ENCODE data around the gene XYLB.

The XYLB gene

DNA sequence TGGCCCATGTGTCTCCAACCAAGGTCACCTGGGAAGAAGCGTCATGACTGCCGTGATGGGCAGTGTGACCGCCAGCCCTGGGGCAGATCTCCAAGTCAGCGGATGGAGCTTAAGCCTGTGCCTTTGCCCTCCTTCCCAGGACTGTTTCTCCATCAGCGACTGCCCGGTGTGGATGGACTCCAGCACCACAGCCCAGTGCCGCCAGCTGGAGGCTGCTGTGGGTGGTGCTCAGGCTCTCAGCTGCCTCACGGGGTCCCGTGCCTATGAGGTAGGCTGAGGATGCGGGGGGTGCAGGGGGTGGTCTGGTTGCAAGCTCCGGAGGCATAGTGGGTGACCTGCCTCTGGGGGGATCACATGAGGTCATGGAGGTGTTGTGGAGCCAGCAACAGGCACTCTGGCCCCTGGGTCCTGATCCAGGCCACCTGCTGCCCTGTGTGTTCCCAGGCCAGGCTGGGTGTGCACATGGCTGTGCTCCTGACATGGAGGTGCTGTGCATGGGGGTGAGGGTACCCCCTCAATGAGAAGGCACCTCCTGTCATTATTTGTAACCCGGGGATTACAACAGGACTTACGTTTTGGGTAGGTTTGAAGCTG is 19.0 kb downstream of the XYLB start:
- no peak for DNase-seq

DNA sequence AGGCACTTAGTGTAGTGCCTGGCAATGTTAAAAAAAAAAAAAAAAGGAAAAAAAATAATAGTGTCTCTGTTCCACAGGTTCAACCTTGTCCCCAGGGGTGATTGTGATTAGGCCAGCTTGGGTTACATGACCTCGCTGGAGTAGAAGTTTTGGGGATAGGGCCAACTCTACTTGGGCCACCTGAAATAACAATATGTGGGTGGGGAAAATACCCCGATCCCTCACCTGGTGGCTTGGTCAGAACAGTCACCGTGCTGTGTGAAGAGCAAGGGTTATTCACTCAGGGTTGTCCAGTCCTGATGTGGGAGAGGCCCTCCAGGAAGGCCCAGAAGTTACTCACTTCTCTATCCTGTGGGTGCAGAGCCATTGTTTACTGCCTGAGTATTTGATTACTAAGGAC is 19.5 kb downstream of the XYLB start:
- no peak for DNase-seq

DNA sequence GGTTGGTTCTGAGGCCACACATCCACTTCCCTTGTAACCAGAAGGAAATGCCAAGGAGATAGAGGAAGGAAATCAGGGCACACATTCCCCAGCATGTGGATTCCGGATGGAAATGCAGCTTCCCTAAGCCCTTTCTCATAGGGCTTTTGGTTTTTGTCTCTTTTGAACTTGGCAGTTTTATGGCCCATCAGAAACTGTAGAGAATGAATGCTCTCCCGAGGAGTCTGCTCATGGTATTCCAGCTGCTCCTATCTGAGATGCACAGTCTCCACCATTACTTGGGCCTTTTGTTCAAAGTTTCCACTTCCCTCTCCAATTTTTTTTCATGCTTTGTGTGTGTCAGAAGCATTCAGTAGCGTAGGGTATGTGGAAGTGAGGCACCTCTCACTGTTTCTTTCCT is 21.2 kb downstream of the XYLB start:
- no peak for DNase-seq

DNA sequence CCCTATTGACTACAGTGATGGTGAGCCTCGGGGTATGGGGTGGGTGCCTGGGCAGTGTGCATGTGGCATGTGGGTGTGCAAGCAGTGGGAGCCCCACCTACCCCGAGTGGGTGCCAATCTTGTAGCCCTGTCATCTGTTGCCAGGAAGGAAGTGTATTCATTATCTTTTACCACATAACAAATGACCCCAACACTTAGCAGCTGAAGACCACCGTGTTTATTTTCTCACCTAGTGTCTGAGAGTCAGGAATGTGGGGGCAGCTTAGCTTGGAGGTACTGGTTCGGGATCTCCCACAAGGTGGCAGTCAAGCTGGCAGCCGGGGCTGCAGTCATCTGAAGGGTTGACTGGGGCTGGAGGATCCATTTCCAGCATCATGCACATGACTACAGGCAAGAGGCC is 21.7 kb downstream of the XYLB start:
- no peak for DNase-seq

DNA sequence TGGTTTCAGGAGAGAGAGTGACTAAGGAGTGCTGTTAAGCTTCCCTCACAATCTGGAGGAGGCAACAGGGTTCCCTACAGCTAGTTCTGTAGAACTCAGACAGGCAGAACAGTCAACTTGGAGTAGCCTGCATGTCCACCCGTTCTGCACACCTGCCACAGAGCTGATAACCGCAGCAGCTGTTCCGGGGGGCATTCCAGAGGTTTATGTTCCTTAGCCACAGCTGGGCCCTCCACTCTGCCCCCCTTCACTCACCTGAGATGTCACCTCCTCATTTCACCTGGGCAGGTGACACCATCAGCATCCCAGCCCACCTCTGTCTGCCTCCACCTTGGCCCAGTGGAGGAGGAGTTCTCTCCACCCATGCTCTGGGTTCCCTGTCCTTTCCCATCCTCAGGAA is 22.6 kb downstream of the XYLB start:
- no peak for DNase-seq

DNA sequence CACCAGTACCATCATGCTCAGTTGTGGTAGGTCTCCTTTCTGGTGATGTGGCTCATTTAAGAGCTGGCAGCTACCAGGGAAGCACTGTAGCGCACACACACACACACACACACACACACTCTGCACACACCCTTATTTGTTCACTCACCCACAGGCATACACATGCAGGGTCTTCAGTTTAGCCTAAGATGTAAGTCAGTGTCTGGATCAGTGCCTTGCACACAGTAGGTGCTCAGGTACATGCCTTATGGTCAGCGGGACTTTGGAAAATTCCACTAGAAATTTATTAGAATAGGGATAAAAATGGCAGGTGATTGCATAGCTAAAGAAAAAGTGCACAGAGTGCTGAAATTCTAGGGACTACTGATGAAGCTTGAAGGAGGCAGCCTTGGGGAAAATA is 23.6 kb downstream of the XYLB start:
- no peak for DNase-seq

DNA sequence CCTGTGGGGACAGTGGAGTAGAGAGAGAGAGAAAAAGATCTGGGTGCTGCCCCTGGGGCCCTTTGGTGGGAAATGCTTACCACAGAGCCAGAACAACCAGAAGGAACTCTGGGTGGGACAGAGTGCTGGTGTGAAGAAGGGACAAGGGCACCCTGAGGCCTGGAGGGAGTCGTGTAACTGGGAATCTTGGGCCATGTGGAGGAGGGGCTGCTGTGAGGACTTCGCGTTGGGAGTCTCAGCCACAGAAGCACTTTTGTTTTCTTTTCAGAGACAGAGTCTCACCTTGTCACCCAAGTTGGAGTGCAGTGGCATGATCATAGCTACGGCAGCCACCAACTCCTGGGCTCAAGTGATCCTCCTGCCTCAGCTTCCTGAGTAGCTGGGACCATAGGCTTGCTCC is 24.3 kb downstream of the XYLB start:
- DNase-seq = no peak

DNA sequence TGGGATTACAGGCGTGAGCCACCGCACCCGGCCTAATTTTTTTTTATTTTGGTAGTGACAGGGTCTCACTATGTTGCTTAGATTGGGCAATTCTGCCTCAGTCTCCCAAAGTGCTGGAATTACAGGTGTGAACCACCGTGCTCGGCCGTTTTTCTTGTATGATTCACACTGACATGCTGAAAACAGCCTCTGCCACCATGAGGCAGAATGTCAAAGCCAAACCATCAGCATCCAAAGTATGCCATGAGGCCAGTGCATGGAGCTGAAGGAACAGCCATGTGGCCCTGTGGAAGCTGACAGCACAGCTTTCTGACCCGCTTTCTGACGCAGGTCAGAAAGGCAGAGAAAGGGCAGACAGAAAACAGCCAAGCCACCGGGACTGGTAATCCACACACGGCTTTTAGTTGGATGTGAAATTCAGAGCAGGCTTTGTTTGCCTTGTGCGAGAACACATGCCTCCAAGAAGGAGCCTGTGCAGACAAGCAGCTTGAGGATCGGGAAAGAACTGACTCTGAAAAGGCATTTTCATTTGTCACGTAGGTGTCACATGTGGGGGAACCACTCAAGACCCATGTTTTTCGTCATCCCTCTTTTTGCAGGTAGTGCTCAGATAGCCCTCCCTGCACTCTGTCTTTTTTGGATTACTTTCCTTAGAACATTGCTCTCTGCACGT is 25.1 kb downstream of the XYLB start:
- DNase-seq = no peak

DNA sequence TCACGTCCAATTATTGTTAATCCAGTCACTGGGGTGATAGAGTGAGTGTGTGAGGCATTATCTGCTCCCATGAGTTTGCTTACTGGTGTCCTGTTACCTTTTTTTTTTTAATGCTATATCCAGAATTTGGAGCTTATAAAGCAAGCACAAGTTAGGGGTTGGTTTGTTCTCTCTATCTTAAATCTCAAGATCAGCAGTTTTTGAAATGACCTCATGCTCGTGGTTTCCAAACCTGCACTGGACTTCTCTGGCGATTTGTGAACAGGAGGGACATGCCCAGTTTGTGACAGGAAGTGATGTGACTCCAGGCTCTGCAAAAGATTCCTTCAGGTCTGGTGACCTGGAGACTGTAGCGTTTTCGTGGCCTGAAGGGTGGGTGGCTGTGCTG is 25.6 kb downstream of the XYLB start:
- no peak for DNase-seq

DNA sequence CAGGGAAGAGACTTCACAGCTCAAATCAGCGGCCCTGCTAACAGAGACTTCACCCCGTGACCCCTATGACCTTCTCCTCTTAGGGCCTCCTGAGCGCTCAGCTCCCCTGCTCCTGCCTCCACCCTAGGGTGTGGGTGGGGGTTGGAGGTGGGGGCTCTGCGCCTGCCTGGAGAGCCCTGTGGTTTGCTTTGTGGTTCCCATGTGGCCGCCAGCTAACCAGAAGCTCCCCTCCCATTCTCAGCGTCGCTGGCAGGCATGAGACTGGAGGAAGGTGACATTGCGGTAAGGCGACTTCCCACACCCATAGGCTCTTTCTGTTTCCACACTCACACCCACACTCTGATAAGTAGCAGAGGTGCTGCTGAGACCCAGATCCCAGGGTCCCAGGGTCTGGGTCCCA is 27.6 kb downstream of the XYLB start:
- DNase-seq = no peak

DNA sequence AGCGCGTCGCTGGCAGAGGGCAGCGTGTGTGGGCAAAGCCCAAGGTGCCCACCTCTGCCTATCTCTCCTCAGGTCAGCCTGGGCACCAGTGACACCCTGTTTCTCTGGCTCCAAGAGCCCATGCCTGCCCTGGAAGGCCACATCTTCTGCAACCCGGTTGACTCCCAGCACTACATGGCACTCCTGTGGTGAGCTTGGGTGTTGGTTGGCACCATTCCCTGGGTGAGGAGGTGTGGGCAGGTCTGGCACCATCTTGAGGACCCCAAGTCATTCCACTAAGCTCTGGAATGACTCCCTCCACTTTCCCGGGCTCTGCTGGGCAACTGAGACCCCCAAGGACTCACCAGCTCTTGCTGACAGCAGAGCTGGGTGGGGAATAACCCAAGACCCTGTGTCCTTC is 28.5 kb downstream of the XYLB start:
- no peak for DNase-seq

DNA sequence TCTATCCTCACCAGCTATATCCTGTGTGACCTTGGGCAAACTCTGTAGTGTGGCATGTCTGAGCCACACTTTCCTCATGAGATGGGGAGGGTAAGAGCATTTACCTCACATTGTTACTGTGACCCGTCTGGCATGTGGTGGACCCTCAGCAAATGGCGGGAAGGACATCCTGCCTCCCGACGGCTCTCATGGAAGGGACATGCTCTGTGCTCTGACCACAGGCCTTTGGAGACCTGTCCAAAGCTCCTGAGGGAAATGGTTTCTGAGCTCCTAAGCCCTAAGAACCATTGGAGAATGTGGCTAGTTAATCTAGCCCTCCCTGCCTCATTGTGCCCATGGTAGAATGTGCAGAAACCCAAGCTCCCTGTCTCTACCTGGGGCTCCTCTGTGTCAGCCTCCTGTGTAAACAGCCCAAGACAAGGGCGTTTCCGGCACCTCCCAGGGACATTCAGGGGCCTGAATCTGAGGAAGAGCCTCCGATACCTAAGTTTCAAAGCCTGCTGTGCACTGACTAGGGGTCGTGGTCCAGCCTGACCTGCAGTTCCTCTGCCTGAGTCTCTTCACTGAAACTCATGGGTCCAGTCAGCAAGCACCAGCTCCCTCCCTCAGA is 29.0 kb downstream of the XYLB start:
- no peak for DNase-seq

DNA sequence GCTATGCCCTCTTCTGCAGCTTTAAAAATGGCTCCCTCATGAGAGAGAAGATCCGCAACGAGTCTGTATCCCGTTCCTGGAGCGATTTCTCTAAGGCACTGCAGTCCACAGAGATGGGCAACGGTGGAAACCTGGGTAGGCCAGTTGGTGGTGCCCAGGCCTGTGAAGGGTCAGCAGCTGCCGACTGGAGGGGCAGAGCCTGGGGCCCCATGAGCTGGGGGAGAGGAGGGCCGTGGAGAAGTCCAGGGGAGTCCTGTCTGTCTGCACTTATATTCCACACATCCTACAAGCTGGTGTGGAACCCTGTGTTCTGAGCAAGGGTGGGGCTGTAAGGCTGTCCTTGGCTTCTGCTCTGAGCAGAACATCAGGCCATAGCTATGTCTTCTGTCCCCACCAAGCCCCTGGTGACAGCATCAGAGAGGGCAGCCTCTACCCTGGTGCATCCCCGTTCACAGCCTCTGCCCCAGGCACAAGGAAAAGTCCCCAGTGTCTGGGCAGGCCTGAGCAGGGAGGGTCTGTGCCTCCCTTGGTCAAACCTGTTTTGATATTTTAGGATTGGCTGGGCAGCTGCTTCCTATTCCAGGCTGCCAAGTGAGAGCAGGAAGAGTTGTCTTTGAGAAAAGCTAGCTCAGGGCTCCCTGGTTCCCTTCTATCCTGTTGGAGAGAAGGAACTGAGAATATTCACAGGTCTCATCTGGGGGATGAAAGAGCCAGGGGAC is 29.7 kb downstream of the XYLB start:
- no peak for DNase-seq

DNA sequence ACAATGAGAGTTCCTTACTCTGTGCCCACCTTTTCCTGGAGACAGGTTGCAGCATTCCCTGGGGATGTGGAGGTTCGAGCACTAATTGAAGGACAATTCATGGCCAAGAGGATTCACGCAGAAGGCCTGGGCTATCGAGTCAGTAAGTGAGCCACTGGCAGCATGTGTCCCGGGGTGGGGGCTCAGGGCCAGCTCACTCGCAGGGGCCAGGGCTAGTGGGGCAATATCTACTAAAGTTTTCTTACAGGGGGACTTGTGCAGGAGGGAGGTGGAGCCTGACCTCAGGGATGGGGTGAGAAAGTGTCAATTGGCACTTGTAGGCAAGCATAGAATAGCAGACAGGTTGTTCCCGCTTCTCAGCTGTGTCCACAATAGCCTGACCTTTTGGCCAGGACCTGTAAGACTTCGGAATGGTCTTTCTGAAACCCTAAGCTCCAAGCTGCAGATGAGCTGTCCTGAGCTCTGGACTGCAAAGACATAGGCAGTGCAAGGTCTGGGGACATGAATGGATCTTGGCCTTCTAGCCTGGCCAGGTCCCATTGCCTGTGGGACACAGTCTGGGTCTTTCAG is 32.7 kb downstream of the XYLB start:
- DNase-seq = no peak

DNA sequence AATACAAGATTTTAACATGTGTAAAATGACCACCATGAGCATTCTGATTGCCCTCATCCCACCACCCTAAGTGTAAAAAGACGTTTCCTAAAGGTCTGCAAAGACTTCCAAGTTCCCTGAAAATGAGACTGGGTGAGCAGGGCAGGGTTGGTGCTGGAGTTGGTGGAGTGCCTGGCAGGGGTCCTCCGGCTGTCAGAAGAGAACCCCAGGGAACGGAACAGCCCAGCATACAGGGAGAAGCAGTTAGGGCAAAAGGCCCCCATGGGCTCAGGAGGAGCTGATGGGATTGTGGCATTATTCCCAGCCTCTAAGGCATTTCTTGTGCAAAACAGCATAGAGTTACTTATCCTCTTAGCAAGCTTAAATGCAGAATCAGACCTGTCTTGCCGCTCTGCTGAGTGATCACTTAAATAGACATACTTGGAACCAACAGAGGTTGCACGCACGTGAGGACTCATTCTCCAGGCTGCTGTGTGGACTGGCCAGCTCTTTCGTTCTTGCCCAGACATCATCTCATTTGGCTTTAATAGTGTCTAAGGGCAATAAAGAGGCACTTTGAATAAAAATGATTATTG is 36.0 kb downstream of the XYLB start:
- DNase-seq = no peak

DNA sequence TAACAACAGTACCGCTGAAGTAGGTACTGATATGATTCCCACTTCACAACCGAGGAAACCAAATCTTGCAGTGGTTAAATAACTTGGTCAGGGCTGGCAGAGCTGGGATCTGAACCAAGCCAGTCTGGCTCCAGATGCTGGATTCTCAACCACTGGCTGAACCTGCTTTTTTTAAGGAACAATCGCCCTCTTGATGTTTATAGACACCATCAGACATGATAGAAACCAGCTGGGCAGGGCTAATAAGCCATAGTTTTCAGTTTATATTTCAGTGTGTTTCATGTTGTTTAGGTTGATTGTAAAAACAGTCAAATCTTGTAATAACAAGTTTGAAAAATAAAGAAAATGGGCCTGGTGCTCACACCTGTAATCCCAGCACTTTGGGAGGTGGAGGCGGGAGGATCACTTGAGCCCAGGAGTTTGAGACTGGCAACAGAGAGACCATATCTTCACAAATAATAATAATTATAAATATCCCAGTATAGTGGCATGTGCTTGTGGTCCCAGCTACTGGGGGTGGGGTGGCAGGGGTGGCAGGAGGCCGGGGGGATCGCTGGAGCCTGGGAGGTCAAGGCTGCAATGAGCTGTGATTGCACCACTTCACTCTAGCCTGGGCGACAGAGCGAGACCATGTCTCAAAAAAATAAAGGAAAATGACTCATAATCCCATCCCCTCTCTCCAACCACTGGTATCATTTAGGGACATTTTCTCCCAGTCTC is 36.7 kb downstream of the XYLB start:
- DNase-seq = no peak

DNA sequence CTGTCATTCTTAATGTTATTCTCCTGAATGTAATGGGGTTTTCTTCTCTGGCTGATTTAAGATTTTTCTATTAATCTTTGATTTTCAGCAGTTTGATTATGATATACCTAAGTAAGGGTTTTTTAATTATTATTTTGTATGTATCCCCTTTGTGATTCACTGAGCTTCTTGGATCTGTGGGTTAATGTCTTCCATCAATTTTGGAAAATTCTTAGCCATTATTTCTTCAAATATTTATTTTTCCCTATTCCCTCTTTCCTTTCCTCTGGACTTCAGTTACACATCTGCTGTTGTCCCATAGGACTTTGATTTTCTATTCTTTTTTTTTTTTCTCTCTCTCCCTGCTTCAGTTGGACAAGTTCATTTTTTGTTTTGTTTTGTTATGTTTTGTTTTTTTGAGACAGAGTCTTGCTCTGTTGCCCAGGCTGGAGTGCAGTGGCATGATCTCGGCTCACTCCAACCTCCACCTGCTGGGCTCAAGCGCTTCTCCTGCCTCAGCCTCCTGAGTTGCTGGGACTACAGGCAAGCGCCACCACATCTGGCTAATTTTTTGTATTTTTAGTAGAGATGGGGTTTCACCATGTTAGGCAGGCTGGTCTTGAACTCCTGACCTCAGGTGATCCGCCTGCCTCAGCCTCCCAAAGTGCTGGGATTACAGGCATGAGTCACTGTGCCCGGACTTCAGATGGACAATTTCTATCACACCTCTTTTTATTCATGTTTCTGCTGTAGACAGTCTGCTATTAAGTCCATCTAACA is 40.6 kb downstream of the XYLB start:
- DNase-seq = no peak

DNA sequence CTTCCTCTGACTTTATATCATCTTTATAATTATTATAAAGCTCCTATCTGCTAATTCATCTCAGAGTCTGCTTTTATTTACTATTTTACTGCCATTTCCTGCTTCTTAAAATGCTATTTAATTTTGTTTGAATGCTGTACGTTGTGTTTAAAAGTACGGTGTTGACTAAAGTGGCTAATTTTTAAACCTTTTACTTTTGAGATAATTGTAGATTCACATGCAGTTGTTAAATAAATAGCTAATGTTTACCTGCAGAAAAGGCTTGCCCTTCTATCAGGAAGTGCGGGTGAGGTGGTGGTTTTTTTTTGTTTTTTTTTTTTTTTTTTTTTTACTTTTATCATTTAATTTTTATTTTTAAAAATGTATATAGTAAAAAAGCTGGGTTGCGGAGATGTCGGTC is 41.3 kb downstream of the XYLB start:
- no peak for DNase-seq

DNA sequence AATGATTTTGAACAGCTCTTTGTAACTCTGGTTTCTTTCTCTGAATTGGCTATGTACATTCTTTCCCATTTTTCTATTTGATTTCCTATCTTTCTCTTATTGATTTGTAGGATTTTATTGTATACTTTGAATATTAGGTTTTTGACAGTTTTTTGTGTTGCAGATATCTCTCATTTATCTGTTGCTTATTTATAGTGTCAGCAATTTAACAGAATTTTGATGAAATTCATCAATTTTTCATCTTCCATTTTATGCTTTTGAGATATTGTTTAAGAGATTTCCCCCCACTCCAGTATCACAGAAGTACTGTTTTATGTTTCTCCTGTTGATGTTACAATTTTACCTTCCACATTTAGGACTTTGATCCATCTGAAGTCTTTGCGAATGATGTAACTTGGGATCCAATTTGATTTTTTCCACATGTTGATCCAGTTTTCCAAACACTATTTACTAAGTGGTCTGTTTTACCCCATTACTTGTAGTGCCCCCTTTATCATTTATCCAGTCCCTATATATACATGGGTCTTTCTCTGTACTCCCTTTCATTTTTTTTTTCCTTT is 46.1 kb downstream of the XYLB start:
- DNase-seq = no peak

DNA sequence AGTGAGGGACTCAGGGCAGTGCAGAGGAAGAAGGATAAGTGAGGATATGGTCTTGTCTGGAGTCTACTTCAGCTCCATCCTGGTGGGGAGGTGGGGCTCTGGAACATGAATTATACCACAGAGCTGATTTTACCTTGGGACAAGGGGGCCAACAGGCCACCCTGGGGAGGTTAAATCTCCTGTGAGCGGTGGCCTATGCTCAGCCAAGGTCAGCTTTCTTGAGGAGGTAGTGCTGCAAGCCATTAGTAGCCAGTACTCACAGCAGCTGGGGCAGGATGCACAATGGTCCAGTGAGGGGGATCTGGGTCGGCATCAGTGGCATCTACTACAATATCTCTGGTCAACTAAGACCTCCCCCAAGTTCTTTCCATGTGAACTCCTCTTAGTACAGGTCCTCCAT is 49.7 kb downstream of the XYLB start:
- DNase-seq = no peak

DNA sequence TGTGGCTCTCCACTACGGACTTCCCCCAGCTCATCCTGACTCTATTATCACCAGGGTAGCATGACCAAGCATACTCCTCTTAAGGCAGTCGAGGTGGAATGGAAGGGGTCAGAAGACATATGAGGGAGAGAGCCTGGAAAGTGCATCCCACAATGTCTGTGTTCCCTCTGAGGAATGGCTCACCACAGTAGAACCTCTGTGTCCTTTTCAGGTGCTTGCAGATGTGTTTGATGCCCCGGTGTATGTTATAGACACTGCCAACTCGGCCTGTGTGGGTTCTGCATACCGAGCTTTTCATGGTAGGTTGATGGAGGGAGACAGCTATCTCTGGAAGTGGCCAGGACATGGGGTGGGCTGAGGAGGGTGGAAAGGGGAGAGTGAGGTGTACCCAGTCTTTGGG is 50.3 kb downstream of the XYLB start:
- no peak for DNase-seq

DNA sequence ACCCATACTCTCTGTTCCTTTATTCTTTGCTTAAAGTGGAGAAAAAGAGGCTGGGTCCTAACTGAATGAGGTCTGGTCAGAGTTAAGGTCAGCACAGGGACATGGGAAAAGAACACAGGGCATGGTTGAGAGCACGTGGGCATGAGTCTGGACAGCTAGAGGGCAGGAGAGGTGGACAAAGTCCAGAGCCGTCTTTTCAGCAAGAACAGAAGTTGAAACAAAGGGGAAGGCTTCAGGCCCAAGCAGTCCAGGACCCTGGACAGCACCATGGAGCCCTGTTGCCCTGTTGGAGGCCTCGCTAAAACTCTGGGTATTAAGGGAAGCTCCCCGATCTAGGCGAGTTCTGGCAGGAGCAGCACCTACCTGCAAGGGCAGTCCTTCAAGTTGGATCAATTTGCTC is 50.7 kb downstream of the XYLB start:
- DNase-seq = no peak

Measured in NCI-H1436 treated with DMSO at 0.1 percent for 48 hours (cell line).